ENCODE data around the gene SPDYE2.
"Not testable (repeated sequence)": the region's sequence is repeated elsewhere in the genome, so short reads cannot be mapped to it uniquely, and the experiment has no call there.

SPDYE2 gene

DNA sequence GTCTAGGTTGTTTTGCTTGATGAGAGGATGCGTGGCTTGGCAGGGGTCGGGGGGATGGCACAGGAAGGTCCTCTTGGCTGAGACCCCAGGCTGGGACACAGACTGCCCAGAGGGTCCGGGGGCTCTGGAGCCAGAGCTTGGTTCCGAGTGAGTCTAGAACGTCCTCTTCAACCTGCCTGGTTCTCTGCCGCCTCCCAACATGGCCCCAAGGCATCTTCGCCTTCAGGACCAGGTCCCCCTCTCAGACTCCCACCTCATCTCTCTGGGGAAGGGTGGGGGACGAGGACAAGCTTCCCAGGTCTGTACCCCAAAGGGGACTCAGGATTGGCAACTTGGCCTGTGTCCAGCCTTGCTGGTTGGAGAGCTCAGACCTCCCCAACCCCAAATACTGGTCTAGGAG, 8.9 kb upstream of the SPDYE2 start:
- DNase-seq: not testable (repeated sequence)

DNA sequence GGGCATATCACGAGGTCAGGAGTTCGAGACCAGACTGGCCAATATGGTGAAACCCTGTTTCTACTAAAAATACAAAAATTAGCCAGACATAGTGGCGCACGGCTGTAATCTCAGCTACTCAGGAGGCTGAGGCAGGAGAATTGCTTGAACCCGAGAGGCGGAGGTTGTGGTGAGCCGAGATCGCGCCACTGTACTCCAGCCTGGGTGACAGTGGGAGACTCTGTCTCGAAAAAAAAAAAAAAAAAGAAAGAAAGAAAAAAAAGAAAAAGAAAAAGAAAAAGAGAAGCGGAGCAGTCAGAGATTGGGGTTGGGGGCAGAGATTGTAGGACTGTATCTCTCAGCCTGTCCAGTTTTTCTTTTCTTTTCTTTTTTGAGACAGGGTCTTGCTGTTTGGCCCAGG, 8.3 kb upstream of the SPDYE2 start:
- DNase-seq: not testable (repeated sequence)

DNA sequence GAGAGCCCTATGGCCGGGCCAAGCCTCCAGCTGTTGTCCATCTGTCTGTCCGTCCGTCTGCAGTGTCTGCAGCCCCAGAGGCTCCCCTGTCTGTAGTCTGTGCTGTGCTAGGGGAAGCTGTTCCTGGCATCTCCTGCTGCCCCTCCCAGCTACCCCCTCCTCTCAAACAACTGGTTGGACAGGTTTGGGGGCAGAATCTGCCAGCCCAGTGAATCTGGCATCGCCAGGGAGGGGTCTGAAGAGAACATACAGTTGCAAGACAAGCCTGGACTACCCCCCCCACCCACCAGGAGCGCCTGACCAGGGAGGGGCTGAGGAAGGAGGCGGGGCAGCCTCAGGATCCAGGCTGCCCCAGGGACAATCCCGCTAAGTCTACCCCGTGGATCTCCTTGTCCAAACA, 7.4 kb upstream of the SPDYE2 start, which contains the start of gene UPK3BL2:
TSS of gene UPK3BL2 (minus strand) at position 101 of the 400 bp plus-strand sequence. CDS start at position 41, 60 bp downstream.
- DNase-seq: not testable (repeated sequence)

DNA sequence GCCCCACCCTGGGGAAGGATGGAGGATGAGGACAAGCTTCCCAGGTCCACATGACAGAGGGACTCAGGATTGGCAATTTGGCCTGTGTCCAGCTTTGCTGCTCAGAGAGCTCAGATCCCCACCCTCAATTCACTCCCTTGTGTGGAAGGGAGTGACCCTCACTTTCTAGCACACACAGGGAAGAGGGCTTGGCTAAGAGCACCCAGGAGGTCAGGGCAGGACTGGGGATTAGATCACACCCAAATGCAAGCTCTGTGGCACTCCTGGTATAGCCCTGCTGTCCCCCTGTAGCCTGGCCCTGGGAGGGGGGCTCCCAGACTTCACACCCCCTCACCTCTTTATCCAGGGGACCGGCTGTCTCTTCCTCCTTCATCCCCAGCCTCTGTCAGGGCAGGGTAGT, 6.7 kb upstream of the SPDYE2 start:
- DNase-seq: not testable (repeated sequence)

DNA sequence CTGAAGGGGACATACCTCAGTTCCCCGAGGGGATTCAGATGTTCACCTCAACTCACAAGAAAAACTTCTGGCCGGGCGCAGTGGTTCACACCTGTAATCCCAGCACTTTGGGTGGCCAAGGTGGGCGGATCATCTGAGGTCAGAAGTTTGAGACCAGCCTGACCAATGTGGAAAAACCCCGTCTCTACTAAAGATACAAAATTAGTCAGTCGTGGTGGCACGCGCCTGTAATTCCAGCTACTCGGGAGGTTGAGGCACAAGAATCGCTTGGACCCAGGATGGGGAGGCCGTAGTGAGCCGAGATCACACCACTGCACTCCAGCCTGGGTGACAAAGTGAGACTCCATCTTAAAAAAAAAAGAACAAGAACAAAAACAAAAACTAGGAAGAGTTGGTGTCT, 5.7 kb upstream of the SPDYE2 start:
- not testable (repeated sequence) for DNase-seq

DNA sequence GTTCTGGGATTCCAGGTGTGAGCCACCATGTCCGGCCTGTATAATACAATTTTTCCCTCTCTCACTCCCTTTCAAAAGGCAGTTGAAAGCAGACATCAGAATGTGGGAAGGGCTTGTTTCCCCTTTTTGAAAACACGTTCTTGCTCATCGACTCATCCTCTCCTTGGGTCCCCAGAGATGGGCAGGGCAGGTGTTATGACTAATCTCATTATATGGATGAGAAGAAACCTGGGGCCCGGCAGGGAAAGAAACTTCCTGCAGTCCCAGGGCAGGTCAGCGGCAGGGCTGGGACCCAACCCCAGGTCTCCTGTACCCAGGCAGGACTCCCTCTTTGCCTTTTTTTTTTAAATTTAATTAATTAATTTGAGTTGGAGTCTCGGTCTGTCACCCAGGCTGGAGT, 4.7 kb upstream of the SPDYE2 start:
- not testable (repeated sequence) for DNase-seq

DNA sequence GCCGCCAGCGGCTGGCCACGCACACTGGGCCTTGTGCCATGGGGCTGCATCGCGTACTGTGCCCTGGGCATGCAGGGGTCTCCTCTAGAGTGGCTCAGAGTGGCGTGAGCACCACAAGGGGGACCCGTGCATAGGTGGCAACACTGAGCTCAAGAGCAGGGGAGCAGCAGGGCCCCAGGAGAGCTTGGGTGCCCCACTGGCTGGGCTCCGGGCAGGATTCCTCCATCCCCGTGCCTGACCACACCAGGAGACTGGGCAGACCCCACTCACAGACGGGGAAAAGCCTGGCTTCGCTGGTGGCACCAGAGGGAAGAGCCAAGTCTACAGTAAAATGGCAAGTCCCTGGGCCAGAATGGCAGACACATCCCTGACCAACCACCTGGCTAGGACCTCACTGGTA, 17.6 kb downstream of the SPDYE2 start:
- not testable (repeated sequence) for DNase-seq

DNA sequence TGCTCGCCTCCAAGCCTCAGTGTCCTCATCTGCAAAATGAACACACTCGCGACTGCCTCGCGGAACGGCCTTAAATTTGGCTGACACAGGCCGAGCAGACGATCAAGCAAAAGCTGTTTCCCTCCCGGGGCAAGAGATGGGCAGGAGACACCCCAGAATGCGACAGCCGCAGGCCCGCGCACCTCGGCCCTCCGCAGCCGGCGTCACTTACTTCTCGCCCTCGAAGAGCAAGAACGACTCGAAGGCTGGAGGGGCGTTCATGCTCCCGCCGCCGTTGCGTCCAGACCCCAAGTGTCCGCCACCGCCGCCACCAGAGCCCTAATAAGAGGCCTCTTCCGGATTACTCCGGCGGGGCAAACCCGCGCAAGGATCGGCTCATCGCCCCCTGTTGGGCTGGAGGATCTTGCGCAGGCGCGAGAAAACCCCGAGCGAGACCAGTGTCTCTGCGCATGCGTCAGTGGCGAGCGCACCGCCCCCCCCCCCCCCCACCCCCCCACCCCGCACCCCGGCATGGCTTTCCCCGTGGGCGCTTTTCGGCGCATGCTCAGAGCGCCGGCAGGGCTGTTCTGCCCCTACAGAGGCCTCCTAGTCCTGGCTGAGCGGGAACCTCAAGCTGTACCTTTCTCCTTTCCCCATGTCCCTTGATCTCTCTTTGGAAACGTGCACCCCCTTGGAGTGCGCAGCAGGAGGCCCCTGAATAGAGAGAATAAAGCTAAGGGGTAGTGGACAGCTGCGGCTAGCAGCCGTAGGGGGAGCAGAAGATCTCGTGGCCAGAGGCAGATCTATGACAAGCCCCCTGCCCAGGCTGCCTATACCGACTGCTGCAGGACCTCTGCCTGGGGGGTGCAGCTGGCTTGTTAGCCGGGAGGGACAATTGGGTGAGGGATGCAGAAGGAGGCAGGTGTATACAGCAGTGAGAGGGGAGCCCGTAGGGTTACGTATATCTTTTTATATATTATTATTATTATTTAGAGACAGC, 21.5 kb downstream of the SPDYE2 start, which contains the start of gene POLR2J3:
TSS of gene POLR2J3 (minus strand) at position 323 of the 979 bp plus-strand sequence. CDS start at position 261, 62 bp downstream.
- not testable (repeated sequence) for DNase-seq

DNA sequence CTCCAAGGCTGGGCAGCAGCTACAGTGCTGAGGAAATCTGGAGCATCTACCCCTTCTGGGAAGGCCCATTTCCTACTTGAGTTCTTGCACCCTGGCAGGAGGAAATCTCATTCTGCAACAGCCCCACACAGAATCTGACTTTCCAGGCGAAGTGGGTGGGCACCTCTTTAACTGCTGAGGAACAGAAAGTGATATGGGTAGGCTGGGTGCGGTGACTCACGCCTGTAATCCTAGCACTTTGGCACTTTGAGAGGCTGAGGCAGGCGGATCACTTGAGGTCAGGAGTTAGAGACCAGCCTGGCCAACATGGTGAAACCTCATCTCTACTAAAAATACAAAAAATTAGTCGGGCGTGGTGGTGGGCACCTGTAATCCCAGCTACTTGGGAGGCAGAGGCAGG, 23.6 kb downstream of the SPDYE2 start:
- not testable (repeated sequence) for DNase-seq

DNA sequence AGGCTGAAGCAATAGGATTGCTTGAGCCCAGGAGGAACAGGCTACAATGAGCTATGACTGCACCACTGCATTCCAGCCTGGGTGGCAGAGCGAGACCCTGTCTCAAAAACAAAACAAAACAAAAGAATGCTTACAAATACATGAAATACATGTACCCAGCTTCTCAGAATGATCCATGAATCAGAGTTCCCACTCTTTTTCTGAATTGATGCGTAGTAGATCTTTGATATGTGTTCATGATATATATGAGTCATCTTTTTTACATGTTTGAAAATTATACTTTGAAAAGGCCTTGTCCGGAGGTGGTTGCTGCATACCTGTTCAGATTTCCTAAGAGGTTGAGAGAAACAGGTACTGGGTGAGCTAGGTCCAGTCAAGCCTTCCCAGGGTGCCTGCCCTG, 25.3 kb downstream of the SPDYE2 start:
- not testable (repeated sequence) for DNase-seq

DNA sequence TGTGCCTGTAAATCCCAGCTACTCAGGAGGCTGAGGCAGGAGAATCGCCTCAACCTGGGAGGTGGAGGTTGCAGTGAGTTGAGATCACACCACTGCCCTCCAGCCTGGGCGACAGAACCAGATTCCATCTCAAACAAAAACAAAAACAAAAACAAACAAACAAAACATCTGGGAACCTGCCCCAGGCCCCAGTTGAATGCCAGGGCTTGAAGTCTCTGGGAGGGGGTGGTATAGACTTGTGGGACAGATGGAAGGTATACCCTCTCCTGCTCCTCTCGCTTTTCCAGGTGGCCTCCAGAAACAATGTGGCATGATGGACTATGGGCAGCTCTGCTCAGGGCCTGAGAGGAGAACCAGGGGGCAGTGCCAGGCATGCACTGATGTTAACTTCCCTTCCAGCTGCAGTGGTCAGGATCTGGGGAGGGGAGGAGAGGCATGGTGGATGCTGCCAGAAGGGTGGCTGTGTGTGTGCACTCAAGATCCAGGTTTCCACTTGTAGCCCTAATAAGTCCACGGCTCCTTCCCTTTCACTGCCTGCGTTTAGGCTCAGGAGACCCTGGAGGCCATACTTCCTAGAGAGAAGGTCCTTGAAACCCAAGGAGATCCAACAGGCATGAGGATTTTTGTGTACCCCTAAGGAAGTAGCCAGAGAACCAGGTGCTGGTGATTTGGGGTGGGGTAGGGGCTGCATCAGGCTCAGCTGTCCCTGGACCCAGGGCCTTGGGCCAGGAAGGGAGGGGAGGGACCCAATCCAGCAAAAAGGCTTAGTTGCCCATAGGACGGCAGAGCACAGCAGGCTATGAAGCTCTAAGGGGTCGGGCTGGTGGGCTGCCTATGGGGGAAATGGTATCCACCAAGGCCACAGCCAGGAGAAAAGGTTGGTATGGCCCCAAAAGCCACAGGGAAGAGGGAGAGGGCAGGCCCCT, 26.6 kb downstream of the SPDYE2 start:
- not testable (repeated sequence) for DNase-seq

DNA sequence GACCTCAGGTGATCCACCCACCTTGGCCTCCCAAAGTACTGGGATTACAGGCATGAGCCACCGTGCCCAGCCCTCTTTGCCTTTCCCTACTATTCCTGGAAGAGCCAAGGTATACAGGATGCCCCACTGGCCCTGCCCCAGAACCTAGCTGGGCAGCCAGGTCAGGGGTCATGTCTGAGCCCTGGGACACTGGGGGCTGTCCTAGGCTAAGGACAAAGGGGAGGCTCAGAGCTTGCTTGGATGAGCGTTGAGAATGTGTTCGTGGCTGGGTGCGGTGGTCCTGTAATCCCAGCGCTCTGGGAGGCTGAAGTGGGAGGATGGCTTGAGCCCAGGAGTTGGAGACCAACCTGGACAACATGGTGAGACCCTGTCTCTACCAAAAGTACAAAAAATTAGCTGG, 27.5 kb downstream of the SPDYE2 start:
- not testable (repeated sequence) for DNase-seq

DNA sequence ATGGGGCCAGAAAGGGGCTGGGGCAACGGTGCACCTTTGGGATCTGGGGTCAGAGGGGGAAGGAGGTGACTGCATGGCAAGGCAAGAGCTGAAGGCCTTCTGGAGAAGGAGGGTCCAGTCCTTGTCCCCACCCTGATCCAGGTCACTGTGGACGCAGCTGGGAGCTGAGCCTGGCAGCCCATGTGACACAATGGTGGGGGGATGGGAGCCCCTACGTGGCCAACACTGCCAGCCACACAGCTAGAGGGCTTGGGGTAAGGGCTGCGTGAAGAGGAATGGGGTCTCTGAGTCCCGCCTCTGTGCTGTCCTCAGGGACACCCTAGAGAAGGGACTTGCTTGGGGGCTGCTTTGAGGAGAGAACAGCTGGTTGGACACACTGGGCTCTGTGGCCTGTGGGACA, 30.7 kb downstream of the SPDYE2 start:
- not testable (repeated sequence) for DNase-seq

DNA sequence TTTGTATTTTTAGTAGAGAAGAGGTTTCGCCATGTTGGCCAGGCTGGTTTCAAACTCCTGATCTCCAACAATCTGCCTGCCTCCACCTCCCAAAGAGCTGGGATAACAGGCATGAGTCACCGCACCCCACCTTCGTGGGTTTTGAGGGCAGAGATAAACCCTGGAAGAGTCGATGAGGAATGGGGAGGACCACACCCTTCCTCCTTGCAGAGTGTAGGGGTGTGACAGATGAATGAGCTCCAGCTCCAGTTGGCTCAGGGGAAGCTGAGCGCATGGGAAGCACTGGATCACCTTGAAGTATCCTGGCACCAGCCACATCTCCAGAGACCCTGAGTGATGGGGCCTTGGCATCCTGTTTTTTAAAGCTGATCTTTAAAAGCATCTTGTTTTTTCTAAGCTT, 32.5 kb downstream of the SPDYE2 start:
- DNase-seq: not testable (repeated sequence)

DNA sequence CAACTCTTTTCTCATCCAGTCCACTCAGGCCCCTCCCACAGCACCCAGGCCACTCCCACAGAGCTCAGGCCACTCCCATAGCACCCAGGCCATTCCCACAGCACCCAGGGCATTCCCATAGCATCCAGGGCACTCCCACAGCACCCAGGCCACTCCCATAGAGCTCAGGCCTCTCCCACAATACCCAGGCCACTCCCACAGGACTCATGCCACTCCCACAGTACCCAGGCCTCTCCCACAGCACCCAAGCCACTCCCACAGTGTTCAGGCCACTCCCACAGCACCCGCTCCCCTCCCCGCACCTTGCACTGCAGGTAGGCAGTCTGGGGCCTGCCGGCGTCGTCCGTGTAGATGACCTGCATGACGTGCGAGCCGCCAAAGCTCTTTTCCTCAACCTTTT, 38.8 kb downstream of the SPDYE2 start:
- DNase-seq: not testable (repeated sequence)

DNA sequence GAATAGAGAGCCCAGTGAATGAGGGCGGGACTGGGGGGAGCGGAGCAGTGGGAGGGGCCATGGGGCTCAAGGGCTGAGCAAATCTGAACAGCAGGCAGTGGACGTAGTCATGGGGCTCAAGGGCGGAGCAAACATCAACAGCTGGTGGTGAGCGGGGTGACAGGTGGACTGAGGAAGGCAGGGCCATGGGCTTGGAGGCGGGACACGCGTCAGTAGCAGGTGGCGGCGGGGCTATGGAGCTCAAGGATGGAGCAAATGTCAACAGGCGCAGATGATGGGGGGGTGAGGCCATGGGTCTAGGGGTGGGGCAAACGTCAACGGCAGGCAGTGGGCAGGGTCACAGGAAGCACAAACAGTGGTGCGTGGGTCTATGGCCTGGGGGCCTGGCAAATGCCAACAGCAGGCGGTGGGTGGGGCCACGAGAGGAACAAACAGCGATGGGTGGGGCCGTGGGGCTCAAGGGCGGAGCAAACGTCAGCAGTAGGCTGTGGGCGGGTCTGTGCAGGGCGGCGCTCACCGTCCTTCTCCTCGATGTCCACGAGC, 41.5 kb downstream of the SPDYE2 start:
- DNase-seq: not testable (repeated sequence)

DNA sequence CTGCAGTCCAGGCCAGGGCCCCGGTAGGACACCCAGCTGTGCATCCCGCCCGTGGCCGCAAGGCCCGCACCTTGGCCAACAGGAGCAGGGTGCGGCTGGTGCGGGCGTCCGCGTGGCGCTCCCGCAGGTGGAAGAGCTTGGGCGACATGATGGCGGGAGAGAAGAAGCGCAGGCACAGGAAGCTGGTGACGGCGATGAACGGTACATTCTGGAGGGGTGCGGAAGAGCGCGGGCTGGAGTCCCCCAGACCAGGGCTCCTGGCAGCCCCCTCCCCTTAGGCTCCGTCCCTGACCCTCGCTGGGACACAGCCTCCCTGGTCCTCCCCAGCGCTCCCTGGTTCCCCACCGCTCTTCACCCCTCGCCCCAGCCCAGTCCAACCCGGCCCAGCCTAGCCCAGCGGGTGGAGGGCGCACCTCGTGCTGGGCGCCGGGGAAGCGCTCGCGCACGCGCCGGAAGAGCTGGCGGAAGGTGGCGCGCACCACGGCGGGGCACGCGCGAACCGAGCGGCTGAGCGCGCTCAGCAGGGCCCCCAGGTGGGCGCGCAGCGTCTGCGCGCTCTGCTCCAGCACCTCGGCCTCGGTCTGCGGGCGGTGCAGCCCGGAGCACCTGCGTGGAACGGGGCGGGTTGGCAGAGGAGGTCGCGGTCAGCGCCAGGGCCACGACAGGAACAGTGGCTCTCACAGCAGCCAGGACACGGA, 42.8 kb downstream of the SPDYE2 start:
- DNase-seq: not testable (repeated sequence)

DNA sequence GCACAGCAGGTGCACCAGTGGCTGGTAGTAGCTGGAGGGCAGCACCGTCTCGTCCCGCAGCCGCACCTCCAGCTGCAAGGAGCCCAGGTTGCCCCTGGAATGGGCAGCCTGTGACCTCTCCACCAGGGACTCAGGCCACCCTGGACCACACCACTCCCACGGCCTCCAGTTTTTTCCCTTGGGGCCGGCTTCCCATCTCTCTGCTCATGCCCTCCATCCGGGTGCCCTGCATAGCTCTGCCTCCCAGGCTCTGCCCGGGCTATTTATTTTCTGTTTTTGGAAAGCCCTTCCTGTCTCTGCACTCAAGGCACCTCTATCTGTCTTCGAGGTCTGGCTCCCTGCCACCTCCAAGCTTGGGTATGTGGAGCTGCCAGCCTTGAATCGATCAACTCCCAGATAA, 45.0 kb downstream of the SPDYE2 start:
- DNase-seq: not testable (repeated sequence)

DNA sequence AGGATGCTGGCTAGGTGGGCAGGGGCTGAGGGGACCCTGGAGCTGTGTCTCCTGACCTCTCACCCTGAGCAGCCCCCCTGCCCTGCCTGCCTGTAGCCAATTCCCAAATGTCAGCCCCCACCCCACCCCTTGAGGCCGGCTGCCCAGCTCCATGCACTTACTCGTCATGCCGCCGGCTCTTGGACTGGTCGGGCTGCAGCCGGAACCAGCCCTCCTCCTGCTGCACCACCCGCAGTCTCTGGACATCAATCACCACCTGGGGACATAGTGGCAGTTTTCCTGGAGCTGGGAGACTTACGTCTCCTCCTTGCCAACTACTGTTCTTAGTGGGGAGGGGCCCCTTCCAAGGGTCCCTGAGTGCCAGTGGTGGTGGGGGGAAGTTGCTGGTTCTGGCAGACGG, 48.7 kb downstream of the SPDYE2 start:
- DNase-seq: not testable (repeated sequence)

DNA sequence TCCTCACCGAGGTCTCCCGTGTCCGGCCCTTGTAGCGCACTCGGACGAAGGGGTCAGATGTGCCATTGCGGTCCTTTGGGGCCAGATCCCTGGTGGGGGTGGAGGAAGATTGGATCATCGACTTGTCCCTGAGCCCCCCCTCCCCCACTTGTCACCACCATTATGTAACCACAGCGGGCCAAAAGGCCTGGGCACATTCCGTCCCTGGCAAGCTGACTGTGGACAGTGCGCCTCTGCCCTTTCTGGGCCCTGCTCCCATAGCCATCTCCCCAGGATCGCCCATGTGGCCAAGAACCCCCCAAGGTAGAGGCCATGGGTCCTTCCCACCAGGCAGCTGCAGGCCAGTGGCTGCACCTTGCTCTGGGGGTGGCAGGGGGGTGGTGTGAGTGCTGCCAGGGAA, 51.3 kb downstream of the SPDYE2 start:
- not testable (repeated sequence) for DNase-seq

DNA sequence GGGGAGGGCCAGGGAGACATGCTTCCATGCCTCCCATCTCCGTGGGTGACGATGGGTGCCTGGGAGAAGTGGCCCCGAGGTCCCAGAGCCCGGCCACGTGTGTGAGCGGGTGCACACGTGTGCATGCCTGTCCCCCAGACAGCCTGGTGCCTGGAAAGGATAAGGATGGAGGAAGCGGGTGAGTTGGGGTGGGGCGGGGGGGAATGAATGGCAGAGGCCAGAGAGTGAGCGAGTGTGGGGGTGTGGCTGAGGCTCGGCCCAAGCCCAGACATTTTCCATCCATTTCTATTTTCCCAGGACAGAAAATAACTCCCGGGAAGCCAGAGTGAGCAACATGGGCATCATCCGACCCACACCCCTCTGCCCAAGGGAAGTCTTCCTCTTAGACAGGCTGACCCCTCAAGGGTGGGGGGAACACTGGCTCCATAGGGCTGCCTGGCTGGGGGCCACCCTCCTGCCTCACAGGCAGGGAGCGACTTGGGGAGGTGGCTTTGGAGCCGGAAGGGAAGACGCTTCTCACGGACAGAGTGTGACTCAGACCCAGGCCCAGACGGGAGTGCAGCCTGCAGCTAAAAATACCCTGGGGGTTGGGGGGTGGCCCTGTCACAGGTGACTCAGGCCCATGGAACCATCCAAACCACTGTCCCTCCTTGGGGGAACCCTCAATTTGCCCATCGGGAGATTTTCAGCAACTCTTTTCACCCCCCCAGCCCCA, 53.6 kb downstream of the SPDYE2 start:
- not testable (repeated sequence) for DNase-seq
